ENCODE results near the gene CCL17. TPM values are rescaled to one million over a fixed set of nuclear protein-coding genes. Genes with fewer than 3 reads are reported as not detected.
"Not testable (repeated sequence)": the region's sequence is repeated elsewhere in the genome, so short reads cannot be mapped to it uniquely, and the experiment has no call there.

Gene CCL17
- total RNA-seq, 1 donor from 2014 or later: not detected

DNA sequence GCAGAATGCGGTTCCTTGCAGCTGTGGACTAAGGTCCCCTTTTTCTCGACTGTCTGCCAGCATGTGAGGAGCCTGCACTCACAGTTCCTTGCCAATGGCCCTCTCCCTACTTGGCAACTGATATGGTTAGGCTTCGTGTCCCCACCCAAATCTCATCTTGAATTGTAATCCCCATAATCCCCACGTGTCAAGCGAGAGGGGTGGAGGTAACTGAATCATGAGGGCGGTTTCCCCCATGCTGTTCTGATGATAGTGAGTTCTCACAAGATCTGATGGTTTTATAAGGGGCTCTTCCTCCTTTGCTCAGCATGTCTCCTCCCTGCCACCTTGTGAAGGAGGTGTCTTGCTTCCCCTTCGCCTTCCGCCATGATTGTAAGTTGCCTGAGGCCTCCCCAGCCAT, 22.7 kb downstream of the CCL17 start:
- FAIRE-seq (no peak), DNase-seq (ENCODE audit: low spot score in 2 of 2) (no peak)

DNA sequence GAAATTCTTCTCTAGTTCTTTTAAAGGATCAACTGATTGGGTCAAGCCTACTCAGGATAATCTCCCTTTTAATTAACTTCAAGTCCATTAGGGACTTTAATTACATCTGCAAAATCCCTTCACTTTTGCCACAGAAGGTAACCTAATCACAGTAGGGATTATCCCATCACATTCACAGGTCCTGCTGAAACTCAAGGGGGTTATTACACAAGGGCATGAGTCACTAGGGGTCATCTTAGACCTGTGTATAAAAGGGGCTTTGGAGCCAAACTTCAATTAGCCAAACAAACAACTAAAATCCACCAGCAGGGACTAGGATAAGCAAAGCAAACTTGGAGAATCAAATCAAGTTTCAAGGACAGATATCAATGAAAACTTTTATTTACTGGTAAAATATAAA, 23.3 kb downstream of the CCL17 start:
- DNase-seq (ENCODE audit: low spot score in 2 of 2) (no peak), FAIRE-seq (no peak)

DNA sequence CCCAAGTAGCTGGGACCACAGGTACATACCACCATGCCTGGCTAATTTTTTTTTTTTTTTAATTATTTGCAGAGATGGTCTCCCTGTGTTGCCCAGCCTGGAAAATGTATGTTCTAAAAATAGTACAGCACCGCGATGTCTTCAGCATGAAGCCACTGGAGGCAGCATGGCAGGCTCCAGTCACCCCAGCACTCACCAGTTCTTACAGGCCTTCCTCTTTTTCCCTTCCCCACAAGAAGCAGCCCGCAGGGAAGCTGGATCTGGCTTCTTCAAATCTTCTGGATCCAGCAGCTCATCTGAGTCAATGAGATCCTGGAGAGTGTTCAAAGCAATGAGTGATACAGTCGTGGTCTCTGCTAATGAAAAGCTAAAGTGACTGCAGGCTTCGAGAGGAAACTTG, 26.4 kb downstream of the CCL17 start:
- no peak for FAIRE-seq
- no peak for DNase-seq (ENCODE audit: low spot score in 2 of 2)

DNA sequence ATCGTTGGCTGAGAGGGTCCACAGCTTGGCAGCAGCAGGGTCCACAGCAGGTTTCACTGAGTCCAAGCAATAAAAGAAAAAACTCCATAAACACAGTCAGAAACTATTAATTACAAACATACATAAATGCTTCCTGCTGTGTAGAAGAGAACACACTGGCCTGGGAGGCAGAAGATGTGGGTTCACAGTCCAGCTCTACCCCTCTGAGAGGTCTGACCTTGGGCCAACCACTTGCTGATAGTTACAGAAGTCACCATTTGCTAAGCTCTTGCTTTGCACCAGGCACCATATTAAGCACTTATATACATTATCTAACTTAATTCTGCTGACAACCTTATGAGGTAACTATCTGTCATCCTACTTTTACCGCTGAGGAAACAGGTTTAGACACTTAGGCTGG, 27.9 kb downstream of the CCL17 start:
- FAIRE-seq: no peak
- no peak for DNase-seq (ENCODE audit: low spot score in 2 of 2)

DNA sequence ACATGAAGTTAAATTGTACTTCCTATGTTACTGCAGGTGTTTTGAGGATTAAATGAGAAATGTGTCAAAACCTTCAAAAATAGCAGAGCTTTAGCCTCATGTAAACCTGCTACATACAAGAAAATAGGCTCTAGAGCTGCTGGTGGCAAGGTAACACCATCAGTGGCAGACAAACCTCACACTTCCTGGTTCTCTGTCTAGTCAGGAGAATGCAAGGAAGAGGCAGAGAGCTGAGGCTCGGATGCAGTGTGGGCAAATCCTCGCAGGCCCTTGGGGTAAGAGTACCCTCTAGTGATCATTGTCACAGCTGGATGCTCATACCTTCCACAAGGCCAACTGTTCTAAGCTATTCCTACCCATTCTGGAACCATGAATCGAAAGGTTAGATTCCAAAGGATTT, 28.4 kb downstream of the CCL17 start:
- DNase-seq (ENCODE audit: low spot score in 2 of 2) (no peak), FAIRE-seq (no peak)

DNA sequence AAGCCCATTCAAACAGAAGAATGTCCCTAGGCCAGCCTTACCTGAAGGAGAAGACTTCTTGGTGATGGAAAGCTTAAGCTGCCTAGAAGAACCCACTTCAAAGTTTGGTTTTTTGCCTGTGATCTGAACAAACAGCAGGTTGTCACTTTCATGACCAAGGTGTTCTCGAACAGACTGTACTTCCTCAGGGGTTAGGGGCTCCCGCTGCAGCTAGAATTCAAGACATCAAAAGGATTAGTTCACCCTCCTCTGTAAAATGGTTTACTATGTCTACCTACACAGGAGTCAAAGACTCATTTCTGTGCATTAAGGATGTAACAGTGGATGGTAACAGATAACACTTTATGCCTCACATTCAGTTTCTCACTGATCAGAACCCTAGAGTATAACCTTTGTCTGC, 29.4 kb downstream of the CCL17 start:
- DNase-seq (ENCODE audit: low spot score in 2 of 2) (no peak), FAIRE-seq (no peak)

DNA sequence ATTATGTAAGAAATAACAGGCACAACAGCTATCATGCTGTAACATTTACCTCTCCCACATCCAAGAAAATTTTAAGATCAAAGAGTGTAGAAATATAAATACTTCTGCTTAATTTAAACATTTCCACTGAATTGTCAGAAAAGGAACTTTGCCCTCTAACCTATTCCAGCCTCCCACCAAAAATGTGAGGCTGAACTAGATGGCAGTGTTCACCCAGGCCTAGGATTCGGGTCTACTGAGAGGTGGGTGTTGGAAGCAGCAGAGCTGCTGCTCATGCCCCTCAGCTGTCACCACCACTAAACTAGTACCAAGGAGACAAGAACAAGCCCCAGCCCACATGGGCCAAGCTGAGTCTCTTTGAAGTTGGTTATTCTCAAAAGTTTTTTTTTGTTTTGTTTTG, 31.3 kb downstream of the CCL17 start:
- DNase-seq (ENCODE audit: low spot score in 2 of 2): no peak
- no peak for FAIRE-seq

DNA sequence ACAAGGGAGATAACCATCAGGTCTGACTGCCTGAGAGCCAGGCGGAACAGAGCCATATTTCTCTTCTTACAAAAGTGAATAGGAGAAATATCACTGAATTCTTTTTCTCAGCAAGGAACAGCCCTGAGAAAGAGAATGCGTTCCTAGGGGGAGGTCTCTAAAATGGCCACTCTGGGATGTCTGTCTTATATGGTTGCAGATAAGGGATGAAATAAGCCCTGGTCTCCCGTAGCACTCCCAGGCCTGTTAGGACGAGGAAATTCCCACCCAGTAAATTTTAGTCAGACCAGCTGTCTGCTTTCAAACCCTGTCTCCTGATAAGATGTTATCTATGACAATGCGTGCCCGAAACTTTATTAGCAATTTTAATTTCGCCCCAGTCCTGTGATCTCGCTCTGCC, 35.4 kb downstream of the CCL17 start:
- not testable (repeated sequence) for FAIRE-seq; DNase-seq (ENCODE audit: low spot score in 2 of 2)

DNA sequence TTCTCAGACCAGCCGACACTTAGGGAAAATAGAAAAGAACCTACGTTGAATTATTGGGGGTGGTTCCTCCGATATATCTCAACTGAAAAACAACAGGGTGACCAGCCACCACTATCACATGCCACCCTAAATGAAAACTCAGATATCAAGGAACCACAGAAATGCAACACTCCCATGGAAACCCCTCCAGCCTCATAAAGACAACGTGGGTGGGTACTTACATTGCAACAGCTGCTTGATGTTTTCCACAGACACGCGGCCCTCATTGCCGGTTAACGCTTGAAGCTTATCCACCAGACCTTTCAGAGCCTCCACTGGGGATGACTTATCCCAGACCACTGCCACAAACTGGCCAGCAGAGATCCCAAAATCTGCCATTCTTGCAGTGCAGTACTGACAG, 36.0 kb downstream of the CCL17 start:
- not testable (repeated sequence) for FAIRE-seq; DNase-seq (ENCODE audit: low spot score in 2 of 2)

DNA sequence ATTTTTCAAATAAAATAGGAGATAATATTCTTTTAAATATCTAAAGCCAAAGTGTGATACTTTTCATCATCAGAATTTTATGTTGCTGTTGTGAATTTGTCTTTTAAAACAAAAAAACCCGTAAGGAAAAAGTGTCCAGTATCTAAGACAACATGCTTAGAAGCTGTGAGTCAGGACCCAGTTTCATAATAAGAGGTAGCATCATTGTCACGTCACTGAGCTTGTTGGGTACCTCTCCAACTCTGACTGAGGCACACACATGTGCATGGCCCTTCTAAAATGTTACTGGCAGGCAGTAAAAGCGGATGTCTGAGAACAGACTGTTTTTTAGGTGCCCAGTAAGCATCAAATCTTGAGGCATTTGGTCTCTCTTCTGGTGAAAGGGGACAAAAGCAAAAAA, 40.1 kb downstream of the CCL17 start:
- FAIRE-seq: no peak
- DNase-seq (ENCODE audit: low spot score in 2 of 2): no peak

DNA sequence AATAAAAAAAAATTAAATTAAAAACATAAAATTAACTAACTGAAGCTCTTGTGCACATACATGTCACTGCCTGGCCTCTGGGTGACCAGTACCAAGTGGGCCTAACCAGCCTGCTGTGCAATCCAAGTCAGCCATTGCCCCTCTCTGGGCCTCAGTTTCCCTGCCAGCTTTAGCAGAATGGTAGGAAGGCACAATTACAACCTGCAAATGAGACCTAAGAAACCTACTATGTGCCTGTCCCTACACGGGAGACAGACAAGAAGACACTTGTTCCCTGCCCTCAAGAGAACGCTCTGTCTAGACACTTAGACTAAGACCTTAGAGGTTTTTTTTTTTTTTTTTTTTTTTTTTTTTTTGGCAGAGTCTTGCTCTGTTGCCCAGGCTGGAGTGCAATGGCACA, 40.9 kb downstream of the CCL17 start:
- no peak for FAIRE-seq
- no peak for DNase-seq (ENCODE audit: low spot score in 2 of 2)

DNA sequence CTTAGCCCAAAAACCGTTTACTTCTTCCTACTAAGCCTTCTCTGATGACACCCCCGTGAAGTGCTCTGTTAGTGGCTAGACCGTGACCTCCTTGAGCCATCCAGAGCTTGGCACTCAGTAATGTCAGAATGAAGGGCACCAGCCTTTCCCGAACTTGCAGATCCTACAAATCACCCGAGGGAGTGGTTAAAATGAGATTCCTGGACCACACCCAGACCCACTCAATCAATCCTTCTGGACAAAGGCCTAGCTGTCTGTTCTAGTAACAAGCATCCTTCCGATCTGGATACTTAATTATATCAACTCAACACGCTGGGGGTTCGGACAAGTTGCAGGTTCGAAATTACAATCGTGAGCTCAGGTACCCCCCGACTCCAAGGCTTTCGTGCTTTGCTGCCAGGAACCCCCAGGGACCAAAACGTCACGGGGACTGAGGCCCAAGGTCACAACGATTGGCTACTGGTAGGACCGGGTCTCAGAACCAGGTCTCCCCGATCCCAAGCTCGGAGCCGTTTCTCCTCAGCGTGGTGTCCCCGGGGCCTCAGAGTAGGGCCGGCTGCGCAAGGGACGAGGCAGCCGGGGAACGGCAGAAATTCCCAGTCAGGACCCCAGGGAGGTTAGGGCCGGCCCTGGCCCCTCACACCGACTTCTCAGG, 42.1 kb downstream of the CCL17 start:
- FAIRE-seq (no peak), DNase-seq (ENCODE audit: low spot score in 2 of 2) (no peak)

DNA sequence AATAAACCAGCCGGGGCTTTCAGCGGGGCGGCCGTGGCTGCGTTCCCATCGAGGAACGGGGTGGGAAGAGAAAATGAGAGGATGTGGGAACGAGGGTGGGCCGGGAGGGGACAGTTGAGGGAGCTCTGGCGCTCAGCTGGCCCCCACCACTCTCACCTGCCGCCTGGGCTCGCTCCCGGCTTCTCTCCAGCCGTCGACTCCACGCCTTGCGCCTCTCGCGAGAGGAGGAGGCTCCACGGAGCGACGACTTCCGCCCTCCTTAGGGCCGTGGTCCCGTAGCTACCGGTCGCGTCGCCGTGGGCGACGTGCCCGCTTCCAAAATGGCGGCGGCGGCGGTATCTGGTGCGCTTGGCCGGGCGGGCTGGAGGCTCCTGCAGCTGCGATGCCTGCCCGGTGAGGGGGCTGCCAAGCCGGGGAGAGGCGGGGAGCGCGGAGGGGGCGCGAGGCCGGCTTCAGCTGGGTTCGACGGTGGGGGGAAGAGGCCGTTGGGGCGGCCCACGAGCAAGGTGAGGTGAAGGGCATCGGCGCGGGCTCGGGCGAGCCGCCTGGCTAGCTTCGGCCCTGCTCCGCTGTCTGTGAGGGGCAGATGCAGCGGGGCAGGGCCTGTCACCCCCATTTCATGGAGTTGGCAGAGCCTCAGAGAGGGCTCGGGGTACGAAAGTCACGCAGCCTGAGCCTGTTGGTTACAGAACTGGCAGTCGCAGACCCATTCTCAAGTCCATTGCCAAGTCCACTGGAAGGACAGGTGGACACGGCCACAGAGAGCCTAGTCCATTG, 42.8 kb downstream of the CCL17 start, which contains the start of the genes CIAPIN1 and COQ9:
Gene CIAPIN1 (minus strand): TSS at position 200 of the 777 bp plus-strand sequence. CDS start 6,457 bp downstream, outside the sequence.
Gene COQ9 (plus strand): TSS at position 294 of the 777 bp plus-strand sequence. CDS start 27 bp downstream, at position 321.
- FAIRE-seq: no peak

DNA sequence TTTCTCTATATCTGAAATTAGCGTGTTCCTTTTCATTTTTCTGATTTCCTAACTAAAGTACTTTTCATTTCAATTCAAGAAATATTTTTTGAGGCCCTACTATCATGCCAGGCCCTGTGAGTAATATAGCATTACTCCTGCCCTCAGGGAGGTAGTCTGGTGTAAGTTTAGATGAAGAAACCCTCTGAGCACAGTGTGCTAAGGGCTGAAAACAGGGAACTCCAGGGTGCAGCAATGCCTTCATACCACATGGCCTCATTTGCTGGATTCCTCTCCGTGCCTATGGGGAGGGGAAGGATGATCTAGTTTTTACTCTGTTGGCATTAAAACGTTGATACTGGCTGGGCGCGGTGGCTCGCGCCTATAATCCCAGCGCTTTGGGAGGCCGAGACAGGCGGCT, 47.5 kb downstream of the CCL17 start:
- DNase-seq (ENCODE audit: low spot score in 2 of 2) (no peak), FAIRE-seq (no peak)

More for the DNA sequence above, 42.8 kb downstream of the CCL17 start, which contains the start of the genes CIAPIN1 and COQ9:
- DNase-seq (ENCODE audit: low spot score in 2 of 2): peak; percentile 80 to 93

DNA sequence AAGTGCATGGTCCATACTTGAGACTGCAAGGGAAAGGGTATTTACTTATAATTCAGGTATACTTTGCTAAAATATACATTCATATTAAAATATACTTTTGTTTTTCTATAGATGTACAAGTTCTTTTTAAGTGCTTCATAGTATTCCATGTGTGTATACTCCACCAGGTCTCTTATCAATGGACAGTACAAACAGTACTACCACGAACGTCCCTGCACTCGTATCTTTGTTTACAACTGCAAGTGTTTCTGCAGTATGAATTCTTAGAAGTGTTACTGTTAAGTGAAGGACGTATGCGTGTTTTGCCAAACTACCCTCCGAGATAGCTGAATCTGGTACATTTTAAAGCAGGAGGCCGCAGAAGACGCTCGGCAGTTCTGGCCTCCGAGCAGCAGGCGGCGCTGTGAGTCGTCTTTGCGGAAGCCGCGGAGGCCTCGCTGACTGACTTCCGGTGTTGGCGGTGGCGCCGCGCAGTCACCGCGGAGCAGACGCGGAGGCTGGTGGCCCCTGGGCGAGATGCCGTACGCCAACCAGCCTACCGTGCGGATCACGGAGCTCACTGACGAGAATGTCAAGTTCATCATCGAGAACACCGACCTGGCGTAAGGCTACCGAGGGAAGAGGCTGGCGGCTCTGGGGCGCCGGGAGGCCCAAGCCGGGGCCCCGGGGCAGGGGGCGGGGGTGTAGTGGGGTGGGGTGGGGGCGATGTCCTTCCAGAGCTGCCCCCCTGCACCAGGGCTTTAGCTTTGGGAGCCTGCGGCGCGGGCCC, 57.8 kb downstream of the CCL17 start, which contains the start of gene POLR2C:
Gene POLR2C (plus strand): TSS at position 471 of the 769 bp plus-strand sequence. CDS start 46 bp downstream, at position 517.
- FAIRE-seq: no peak

DNA sequence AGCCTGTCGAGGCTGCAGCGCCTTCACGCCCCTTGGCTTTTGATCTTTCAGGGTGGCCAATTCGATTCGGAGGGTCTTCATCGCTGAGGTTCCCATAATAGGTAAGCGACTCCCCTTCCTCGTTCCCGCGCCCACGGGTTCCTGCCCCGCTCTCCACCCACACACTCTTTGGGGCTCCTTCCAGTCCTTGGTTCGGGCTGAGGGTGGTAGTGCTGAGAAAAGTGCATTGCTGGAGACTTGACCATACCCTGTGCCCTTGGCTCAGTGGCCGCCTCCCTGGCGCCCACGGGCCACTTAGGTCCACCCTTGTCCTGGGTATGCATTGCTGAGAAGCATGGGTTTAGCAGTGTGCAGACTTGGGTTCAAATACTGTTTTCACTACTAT, 58.4 kb downstream of the CCL17 start:
- DNase-seq (ENCODE audit: low spot score in 2 of 2) (no peak), FAIRE-seq (no peak)

More for the DNA sequence above, 57.8 kb downstream of the CCL17 start, which contains the start of gene POLR2C:
- DNase-seq (ENCODE audit: low spot score in 2 of 2): peak; percentile 81 to 90

DNA sequence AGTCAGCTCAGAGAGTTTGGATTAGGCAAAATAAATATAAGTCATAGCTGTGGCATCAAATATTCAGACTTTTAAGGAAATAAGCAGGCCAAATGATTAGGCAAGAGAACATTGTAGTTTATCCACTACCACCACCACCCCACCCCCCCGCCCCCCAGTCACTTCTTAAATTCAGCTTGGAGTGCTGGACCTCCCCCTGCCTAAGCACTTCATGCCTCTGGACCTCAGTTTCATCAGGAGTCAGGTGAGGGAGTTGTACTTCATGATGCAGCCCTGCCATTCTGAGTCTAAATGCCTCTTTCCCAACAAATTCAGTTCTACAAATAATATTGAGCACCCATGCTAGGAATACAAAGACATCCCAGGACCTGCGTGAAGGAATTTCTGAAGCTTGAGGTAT, 60.0 kb downstream of the CCL17 start:
- DNase-seq (ENCODE audit: low spot score in 2 of 2): no peak
- FAIRE-seq: no peak
